ELR (cell line): ENCODE data around the gene GRIA1.
"Not testable (repeated sequence)": the region's sequence is repeated elsewhere in the genome, so short reads cannot be mapped to it uniquely, and the experiment has no call there.

Experiments used
- DNase-seq: peaks from one replicate; pipeline ENCODE4 v3.0.0-alpha.2; 2015; ENCODE audit warnings: low read depth

Gene GRIA1

GRCh38 chr5:153831973-153832372, 341.5 kb downstream of the GRIA1 start:
- DNase-seq: peak; percentile 48

- no peak for DNase-seq
Observed at GRCh38 chr5:153835891-153836515, 345.5 kb downstream of the GRIA1 start.

GRCh38 chr5:153849303-153850113, 359.0 kb downstream of the GRIA1 start:
- DNase-seq: not testable (repeated sequence)

- DNase-seq: no peak
Observed at GRCh38 chr5:153860195-153860886, 369.9 kb downstream of the GRIA1 start.

GRCh38 chr5:153862906-153863305, 372.4 kb downstream of the GRIA1 start:
- not testable (repeated sequence) for DNase-seq
